BE2C (cell line): Measurements from ENCODE around the gene ACADM. TPM values are rescaled to one million over a fixed set of nuclear protein-coding genes. Genes with fewer than 3 reads are reported as not detected.
A peak's percentile ranks its signal among the peaks of the same experiment; 100 is the strongest.
"Not testable (repeated sequence)": the region's sequence is repeated elsewhere in the genome, so short reads cannot be mapped to it uniquely, and the experiment has no call there.

Source experiments
- DNase-seq: peaks from one replicate; pipeline ENCODE4 v3.0.0-alpha.2; 2020
- H3K27me3 ChIP-seq: fragments of 250-450 bp; sonication (Bioruptor Pico); 2 replicates; pipeline ENCODE4 v1.5.1; 2020; ENCODE audit warnings: mild to moderate bottlenecking
- H3K36me3 ChIP-seq: fragments of 250-450 bp; sonication (Bioruptor Pico); 2 replicates; pipeline ENCODE4 v1.5.1; 2020; ENCODE audit warnings: mild to moderate bottlenecking
- H3K4me1 ChIP-seq: fragments of 250-450 bp; sonication (Bioruptor Pico); 2 replicates; pipeline ENCODE4 v1.5.1; 2020
- H3K4me3 ChIP-seq: 2 replicates; pipeline ENCODE4 v1.5.1; 2011; ENCODE audit warnings: low read depth, low read length
- H3K9me3 ChIP-seq: fragments of 250-450 bp; sonication (Bioruptor Pico); 2 replicates; pipeline ENCODE4 v1.5.1; 2020
- polyA plus RNA-seq: library from polyadenylated mRNA; unstranded; fragments of >200 nt; gene quantifications from one replicate; pipeline ENCODE4 v1.2.1, GENCODE V29; 2012; ENCODE audit warnings: low read depth, missing spikeins; ENCODE audit not compliant: insufficient read length, insufficient read depth
- TF ChIP-seq, protein P1 (sequence below): IDR thresholded peaks from 2 replicates; pipeline ENCODE4 v1.5.1; 2012; ENCODE audit warnings: mild to moderate bottlenecking, low read depth, low read length

Gene ACADM
- polyA plus RNA-seq, result 17.3 TPM

GRCh38 chr1:75724472-75725022 is at the start of gene ACADM:
Gene ACADM (plus strand): TSS chr1:75724709. CDS start chr1:75724788, 79 bp downstream.
- Histone ChIP-seq H3K27me3 (no peaks in the 10 kb centered on the region), H3K9me3 (no peaks in the 10 kb centered on the region), H3K4me3 (peak within 1 kb of the TSS; percentile 77), H3K36me3 (no peaks in the 10 kb centered on the region), H3K4me1 (no peaks in the 10 kb centered on the region)
- TF ChIP-seq, protein P1, sequence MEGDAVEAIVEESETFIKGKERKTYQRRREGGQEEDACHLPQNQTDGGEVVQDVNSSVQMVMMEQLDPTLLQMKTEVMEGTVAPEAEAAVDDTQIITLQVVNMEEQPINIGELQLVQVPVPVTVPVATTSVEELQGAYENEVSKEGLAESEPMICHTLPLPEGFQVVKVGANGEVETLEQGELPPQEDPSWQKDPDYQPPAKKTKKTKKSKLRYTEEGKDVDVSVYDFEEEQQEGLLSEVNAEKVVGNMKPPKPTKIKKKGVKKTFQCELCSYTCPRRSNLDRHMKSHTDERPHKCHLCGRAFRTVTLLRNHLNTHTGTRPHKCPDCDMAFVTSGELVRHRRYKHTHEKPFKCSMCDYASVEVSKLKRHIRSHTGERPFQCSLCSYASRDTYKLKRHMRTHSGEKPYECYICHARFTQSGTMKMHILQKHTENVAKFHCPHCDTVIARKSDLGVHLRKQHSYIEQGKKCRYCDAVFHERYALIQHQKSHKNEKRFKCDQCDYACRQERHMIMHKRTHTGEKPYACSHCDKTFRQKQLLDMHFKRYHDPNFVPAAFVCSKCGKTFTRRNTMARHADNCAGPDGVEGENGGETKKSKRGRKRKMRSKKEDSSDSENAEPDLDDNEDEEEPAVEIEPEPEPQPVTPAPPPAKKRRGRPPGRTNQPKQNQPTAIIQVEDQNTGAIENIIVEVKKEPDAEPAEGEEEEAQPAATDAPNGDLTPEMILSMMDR, result no peak
- DNase-seq, result peak; percentile 75

GRCh38 chr1:75677443-75677842 is 47.1 kb upstream of the ACADM start:
- Histone ChIP-seq H3K27me3 (no peaks in the 10 kb centered on the region), H3K4me3 (peak overlapping the region; percentile 20; the same call in 1 of the 2 replicates), H3K9me3 (no peaks in the 10 kb centered on the region), H3K36me3 (no peaks in the 10 kb centered on the region), H3K4me1 (no peaks in the 10 kb centered on the region)
- TF ChIP-seq, protein P1, result no peak
- DNase-seq, result no peak

DNA sequence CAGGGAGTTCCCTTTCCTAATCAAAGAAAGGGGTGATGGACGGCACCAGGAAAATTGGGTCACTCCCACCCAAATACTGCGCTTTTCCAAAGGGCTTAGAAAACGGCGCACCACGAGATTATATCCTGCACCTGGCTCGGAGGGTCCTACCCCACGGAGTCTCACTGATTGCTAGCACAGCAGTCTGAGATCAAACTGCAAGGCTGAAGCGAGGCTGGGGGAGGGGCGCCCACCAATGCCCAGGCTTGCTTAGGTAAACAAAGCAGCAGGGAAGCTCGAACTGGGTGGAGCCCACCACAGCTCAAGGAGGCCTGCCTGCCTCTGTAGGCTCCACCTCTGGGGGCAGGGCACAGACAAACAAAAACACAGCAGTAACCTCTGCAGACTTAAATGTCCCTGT is 46.5 kb upstream of the ACADM start:
- not testable (repeated sequence) for H3K4me3 ChIP-seq, H3K27me3 ChIP-seq, H3K4me1 ChIP-seq, H3K9me3 ChIP-seq, H3K36me3 ChIP-seq
- DNase-seq, result peak; percentile 30

GRCh38 chr1:75690547-75690946 is 34.0 kb upstream of the ACADM start:
- Histone ChIP-seq H3K27me3 (no peaks in the 10 kb centered on the region), H3K36me3 (no peaks in the 10 kb centered on the region), H3K4me3 (no peak overlapping the region), H3K4me1 (no peaks in the 10 kb centered on the region), H3K9me3 (no peaks in the 10 kb centered on the region)
- TF ChIP-seq, protein P1, result no peak
- no peak for DNase-seq

DNA sequence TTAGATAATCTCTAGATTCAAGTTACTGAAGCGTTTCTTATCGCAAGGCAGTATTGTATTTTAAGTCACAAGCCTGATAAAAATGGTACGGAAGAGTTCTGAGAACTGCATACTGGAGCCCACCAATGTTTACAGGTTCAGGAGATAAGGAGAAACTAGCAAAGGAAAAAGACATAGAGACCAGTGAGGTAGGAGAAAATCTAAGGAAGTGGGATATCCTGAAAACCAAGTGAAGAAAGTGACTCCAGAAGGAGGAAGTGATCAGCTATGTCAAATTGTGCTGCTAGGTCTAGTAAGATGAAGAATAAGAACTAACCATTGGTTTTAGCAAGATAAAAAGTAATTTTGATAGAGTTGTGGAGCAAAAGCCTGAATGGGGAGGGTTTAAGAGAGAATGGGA is 31.0 kb upstream of the ACADM start:
- Histone ChIP-seq H3K9me3 (no peaks in the 10 kb centered on the region), H3K4me3 (no peak overlapping the region), H3K4me1 (no peaks in the 10 kb centered on the region), H3K36me3 (no peaks in the 10 kb centered on the region), H3K27me3 (no peaks in the 10 kb centered on the region)
- no peak for DNase-seq
- TF ChIP-seq, protein P1, result no peak

DNA sequence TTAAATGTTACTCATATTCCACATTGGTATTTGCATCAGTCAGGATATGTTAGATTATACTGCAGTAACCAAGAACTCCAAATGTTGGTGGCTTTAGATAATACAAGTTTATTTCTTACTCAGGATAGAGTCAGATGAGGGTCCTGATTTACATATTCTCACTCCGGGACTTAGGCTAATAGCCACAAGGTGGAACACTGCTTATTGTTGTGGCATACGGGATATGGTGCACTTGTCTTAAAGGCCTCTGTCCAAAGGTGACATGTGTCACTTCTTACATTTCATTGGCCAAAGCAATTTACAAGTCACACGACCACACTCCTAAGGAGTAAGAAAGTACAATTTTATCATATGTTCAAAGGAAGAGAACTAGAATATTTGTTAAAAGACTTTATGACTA is 28.5 kb upstream of the ACADM start:
- H3K4me3 ChIP-seq, result no peak overlapping the region

More for the DNA sequence above, 28.5 kb upstream of the ACADM start:
- DNase-seq, result no peak
- Histone ChIP-seq H3K27me3 (no peaks in the 10 kb centered on the region), H3K9me3 (no peaks in the 10 kb centered on the region), H3K4me1 (no peaks in the 10 kb centered on the region), H3K36me3 (no peaks in the 10 kb centered on the region)
- TF ChIP-seq, protein P1, result no peak
